Activated CD4-positive, alpha-beta memory T cell treated with anti-CD3 and anti-CD28 coated beads, Interleukin-2, amount 10 ng/mL, durations not matched to agents 7 days and 5 days (primary cell): ENCODE data around the gene BTK. TPM values are rescaled to one million over a fixed set of nuclear protein-coding genes. Genes with fewer than 3 reads are reported as not detected.

Experiments
- CTCF ChIA-PET: fragments of 350-600 bp; sonication (Branson Sonifier 250); formaldehyde crosslinking; loops from one replicate; lab custom pipeline; 2021; ENCODE audit warnings: antibody characterized with exemption, inconsistent platforms; lab: Charles Lee
- POLR2A ChIA-PET: fragments of 350-600 bp; sonication (Branson Sonifier 250); formaldehyde crosslinking; loops from one replicate; lab custom pipeline; 2021; ENCODE audit warnings: antibody characterized with exemption; lab: Charles Lee
- DNase-seq: peaks from one replicate; pipeline ENCODE4 v3.0.0-alpha.2; 2020
- H3K27ac Mint-ChIP-seq: one replicate; pipeline ENCODE4 v1.8.0; 2021; ENCODE audit warnings: mild to moderate bottlenecking, mixed read lengths
- H3K27me3 Mint-ChIP-seq: one replicate; pipeline ENCODE4 v1.8.0; 2021; ENCODE audit warnings: mixed read lengths
- H3K36me3 Mint-ChIP-seq: one replicate; pipeline ENCODE4 v1.8.0; 2021; ENCODE audit warnings: low read depth, mixed read lengths
- H3K4me1 Mint-ChIP-seq: one replicate; pipeline ENCODE4 v1.8.0; 2021; ENCODE audit warnings: mixed read lengths
- H3K4me3 Mint-ChIP-seq: one replicate; pipeline ENCODE4 v1.8.0; 2021; ENCODE audit warnings: mild to moderate bottlenecking, mixed read lengths
- H3K9me3 Mint-ChIP-seq: one replicate; pipeline ENCODE4 v1.8.0; 2021; ENCODE audit warnings: mixed read lengths
- total RNA-seq, 2 experiments: library from RNA; stranded (reverse); gene quantifications; one replicate each; pipeline ENCODE4 v1.2.3, GENCODE V29; 2021

BTK gene
- total RNA-seq, 2 experiments from 2014 or later, result 0.10 TPM; not detected in 1

GRCh38 chrX:101390664-101391525, 4.9 kb upstream of the BTK start, which contains the start of gene RPL36A:
Gene RPL36A (plus strand): TSS chrX:101391011. CDS start chrX:101391044, 33 bp downstream.
- peak; percentile 83 for DNase-seq
- ChIA-PET CTCF (interaction anchor here (1.0 to 2.3 kb wide), 12 partner anchors 9 to 231 kb away, joined by 3 to 13 read pairs (median 4); partner anchors contain the start of genes GLA and TIMM8A), POLR2A (interaction anchor here (0.5 to 4.0 kb wide), 13 partner anchors 9 to 541 kb away, joined by 3 to 34 read pairs (median 7); partner anchors contain the start of genes GLA, HNRNPH2, TIMM8A and ZMAT1)
- H3K36me3 Mint-ChIP-seq, result peaks cover 44% of the 10 kb centered on the region
- no peaks in the 10 kb centered on the region for H3K9me3 Mint-ChIP-seq
- peak within 1 kb of the TSS; percentile 96 for H3K4me3 Mint-ChIP-seq
- H3K27ac Mint-ChIP-seq, result peak within 1 kb of the TSS; percentile 81
- H3K27me3 Mint-ChIP-seq, result no peaks in the 10 kb centered on the region
- peaks cover 32% of the 10 kb centered on the region for H3K4me1 Mint-ChIP-seq

- Mint-ChIP-seq H3K9me3 (no peaks in the 10 kb centered on the region), H3K4me1 (peaks cover 20% of the 10 kb centered on the region), H3K27ac (no peak overlapping the region), H3K4me3 (no peak overlapping the region), H3K36me3 (peaks cover 28% of the 10 kb centered on the region), H3K27me3 (no peaks in the 10 kb centered on the region)
- ChIA-PET CTCF (no interaction called here), POLR2A (interaction anchor here (4.0 kb wide), 1 partner anchor 40 kb away, joined by 34 read pairs; the partner anchor contains the start of gene TIMM8A)
- DNase-seq, result no peak
Observed at GRCh38 chrX:101388604-101389003, 2.6 kb upstream of the BTK start.

DNA sequence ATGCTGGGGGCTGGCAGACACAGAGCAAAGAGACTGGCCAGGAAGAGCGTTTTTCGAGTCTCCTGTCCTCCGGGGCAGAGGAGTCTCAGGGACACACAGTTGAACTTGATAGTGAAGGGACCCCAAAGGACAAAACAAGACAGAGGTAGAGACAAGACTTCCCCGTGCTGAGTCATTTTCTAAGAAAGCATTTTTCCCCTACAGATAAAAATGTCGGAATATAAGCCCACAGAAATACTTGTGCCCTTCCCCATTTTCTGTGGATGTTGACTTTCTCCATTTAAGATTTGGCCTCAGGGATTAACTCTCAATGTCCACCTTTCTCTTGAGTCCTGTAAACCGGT, 523 bp upstream of the BTK start:
- Mint-ChIP-seq H3K36me3 (peaks cover 7% of the 10 kb centered on the region), H3K27me3 (no peaks in the 10 kb centered on the region), H3K4me3 (no peak overlapping the region), H3K27ac (no peak overlapping the region), H3K4me1 (peaks cover 5% of the 10 kb centered on the region), H3K9me3 (no peaks in the 10 kb centered on the region)
- DNase-seq, result no peak
- POLR2A ChIA-PET, result no interaction called here
- CTCF ChIA-PET, result no interaction called here

- no peaks in the 10 kb centered on the region for H3K9me3 Mint-ChIP-seq
- CTCF ChIA-PET, result interaction anchor here (0.5 kb wide), 1 partner anchor 411 kb away, joined by 4 read pairs; no protein-coding TSS in a partner anchor
- POLR2A ChIA-PET, result no interaction called here
- no peaks in the 10 kb centered on the region for H3K27me3 Mint-ChIP-seq
- no peak overlapping the region for H3K4me3 Mint-ChIP-seq
- H3K36me3 Mint-ChIP-seq, result no peaks in the 10 kb centered on the region
- H3K4me1 Mint-ChIP-seq, result no peaks in the 10 kb centered on the region
- no peak overlapping the region for H3K27ac Mint-ChIP-seq
- no peak for DNase-seq
Observed at GRCh38 chrX:101385026-101385684, 836 bp downstream of the BTK start.

DNA sequence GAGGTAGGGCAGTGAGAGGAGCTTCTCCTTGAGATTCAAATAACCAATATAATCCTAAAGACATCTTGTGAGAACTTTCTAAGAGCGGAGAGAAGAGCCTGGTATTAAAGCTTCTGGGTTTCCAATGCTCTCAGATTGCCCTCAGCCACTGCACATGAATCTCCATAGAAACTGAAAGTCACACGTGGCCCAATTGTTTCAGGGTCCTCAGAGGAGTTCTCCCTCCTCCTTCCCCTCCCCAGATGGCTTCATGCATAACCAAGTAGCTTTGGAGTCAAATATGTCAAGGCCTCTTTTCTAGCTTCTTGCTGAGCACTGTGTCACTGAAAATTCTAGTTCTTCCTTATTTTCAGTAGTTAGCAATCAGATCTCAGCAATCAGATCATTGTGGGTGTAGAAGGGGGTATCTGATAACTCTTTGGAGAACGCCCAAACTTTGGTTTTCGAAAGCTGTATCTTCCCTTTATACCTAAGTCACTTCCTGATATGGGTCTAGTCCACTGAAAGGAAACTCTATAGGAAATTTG, 2.2 kb downstream of the BTK start:
- ChIA-PET CTCF (no interaction called here), POLR2A (interaction anchor here (1.3 kb wide), 1 partner anchor 34 kb away, joined by 3 read pairs; no protein-coding TSS in a partner anchor)
- H3K27ac Mint-ChIP-seq, result no peak overlapping the region
- no peak for DNase-seq
- H3K36me3 Mint-ChIP-seq, result no peaks in the 10 kb centered on the region
- no peaks in the 10 kb centered on the region for H3K9me3 Mint-ChIP-seq
- no peaks in the 10 kb centered on the region for H3K4me1 Mint-ChIP-seq
- no peak overlapping the region for H3K4me3 Mint-ChIP-seq
- H3K27me3 Mint-ChIP-seq, result no peaks in the 10 kb centered on the region

DNA sequence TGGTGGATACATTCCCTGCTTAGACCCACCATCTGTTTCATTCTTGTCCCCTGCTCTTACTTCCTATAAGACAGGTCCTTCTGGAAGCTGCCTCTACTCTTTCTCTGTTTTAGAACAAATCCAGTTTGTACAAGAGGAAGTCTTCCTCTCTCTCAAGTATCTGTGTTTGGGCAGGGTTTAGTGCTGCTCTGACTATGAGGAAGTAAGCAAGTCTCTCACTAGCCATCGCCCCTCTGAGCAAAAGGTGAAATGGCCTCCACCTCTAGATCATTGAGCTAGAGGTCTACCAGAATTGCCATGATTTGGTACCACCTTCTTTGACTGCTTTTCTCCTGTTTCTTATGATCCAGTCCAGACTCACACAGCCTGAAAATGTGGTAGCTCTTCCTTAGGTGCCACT, 8.4 kb downstream of the BTK start:
- H3K4me3 Mint-ChIP-seq, result no peak overlapping the region
- POLR2A ChIA-PET, result no interaction called here
- no peak overlapping the region for H3K27ac Mint-ChIP-seq
- no peaks in the 10 kb centered on the region for H3K9me3 Mint-ChIP-seq
- CTCF ChIA-PET, result interaction anchor here (0.8 kb wide), 1 partner anchor 13 kb away, joined by 3 read pairs; the partner anchor contains the start of gene RPL36A
- no peak for DNase-seq
- H3K27me3 Mint-ChIP-seq, result no peaks in the 10 kb centered on the region
- H3K4me1 Mint-ChIP-seq, result no peaks in the 10 kb centered on the region
- H3K36me3 Mint-ChIP-seq, result no peaks in the 10 kb centered on the region

DNA sequence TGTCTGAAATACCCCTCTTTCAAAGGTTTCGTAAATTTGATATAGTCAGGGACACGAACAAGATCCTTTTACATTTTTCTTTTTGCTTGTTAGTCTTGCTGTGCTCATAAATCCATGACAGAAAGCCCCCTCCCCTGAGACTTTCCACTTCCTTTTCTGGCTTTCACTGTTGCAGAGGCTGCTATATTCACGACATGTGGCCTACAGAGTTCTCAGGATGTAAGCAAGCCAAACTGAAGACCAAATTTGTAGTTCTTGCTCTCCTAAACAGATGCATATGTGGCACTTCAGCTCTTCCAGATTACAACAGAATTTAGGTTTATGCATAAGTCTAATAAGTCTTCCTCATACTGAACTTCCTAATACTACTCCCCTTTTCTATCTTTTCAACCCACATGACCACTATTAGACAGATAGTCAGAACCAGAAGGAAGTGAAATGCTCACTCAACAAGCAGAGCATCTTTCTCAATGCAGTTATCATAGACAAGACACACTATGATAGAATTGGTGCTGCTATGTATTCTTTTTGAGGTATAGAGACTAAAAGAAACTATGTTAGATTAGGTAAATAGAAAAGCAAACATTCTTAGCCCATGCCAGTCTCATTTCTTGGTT, 15.0 kb downstream of the BTK start:
- CTCF ChIA-PET, result no interaction called here
- H3K9me3 Mint-ChIP-seq, result no peaks in the 10 kb centered on the region
- H3K36me3 Mint-ChIP-seq, result no peaks in the 10 kb centered on the region
- no peaks in the 10 kb centered on the region for H3K27me3 Mint-ChIP-seq
- POLR2A ChIA-PET, result no interaction called here
- H3K27ac Mint-ChIP-seq, result no peak overlapping the region
- H3K4me3 Mint-ChIP-seq, result no peak overlapping the region
- H3K4me1 Mint-ChIP-seq, result no peaks in the 10 kb centered on the region
- DNase-seq, result no peak

DNA sequence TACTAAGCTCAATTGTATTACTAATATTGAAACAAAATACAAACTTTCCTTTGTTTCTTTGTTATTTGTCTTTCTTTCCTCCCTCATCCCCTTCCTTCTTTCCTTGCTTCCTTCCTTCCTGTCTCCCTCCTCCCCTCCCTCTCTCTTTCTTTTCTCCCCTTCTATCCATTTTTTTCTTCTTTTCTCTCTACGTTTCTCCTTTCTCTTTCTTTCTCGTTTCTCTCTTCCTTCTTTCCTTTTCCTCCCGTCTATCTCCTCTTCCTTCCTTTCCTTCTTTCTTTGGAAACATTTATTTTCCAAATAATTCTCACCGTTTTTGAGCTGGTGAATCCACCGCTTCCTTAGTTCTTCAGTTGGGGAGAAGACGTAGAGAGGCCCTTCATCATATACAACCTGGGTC, 16.3 kb downstream of the BTK start:
- H3K27ac Mint-ChIP-seq, result no peak overlapping the region
- no peak for DNase-seq
- no peaks in the 10 kb centered on the region for H3K27me3 Mint-ChIP-seq
- CTCF ChIA-PET, result no interaction called here
- H3K4me3 Mint-ChIP-seq, result no peak overlapping the region
- no peaks in the 10 kb centered on the region for H3K4me1 Mint-ChIP-seq
- POLR2A ChIA-PET, result no interaction called here
- H3K36me3 Mint-ChIP-seq, result no peaks in the 10 kb centered on the region
- H3K9me3 Mint-ChIP-seq, result no peaks in the 10 kb centered on the region

- H3K27me3 Mint-ChIP-seq, result no peaks in the 10 kb centered on the region
- ChIA-PET CTCF (no interaction called here), POLR2A (no interaction called here)
- no peaks in the 10 kb centered on the region for H3K9me3 Mint-ChIP-seq
- DNase-seq, result no peak
- H3K36me3 Mint-ChIP-seq, result no peaks in the 10 kb centered on the region
- H3K4me3 Mint-ChIP-seq, result no peak overlapping the region
- H3K27ac Mint-ChIP-seq, result no peak overlapping the region
- H3K4me1 Mint-ChIP-seq, result no peaks in the 10 kb centered on the region
Observed at GRCh38 chrX:101368800-101369199, 17.2 kb downstream of the BTK start.

GRCh38 chrX:101365301-101365795, 20.6 kb downstream of the BTK start:
- Mint-ChIP-seq H3K27ac (no peak overlapping the region), H3K9me3 (no peaks in the 10 kb centered on the region), H3K36me3 (no peaks in the 10 kb centered on the region), H3K27me3 (no peaks in the 10 kb centered on the region), H3K4me3 (no peak overlapping the region), H3K4me1 (no peaks in the 10 kb centered on the region)
- CTCF ChIA-PET, result no interaction called here
- POLR2A ChIA-PET, result interaction anchor here (0.7 kb wide), 1 partner anchor 25 kb away, joined by 3 read pairs; no protein-coding TSS in a partner anchor
- DNase-seq, result no peak

- DNase-seq, result no peak
- Mint-ChIP-seq H3K27ac (no peak overlapping the region), H3K9me3 (no peaks in the 10 kb centered on the region), H3K36me3 (no peaks in the 10 kb centered on the region), H3K4me1 (peaks cover 2% of the 10 kb centered on the region), H3K4me3 (no peak overlapping the region), H3K27me3 (peaks cover 1% of the 10 kb centered on the region)
- CTCF ChIA-PET, result no interaction called here
- POLR2A ChIA-PET, result no interaction called here
Observed at GRCh38 chrX:101362757-101363156, 23.2 kb downstream of the BTK start.

- peaks cover 4% of the 10 kb centered on the region for H3K4me1 Mint-ChIP-seq
- no peak overlapping the region for H3K4me3 Mint-ChIP-seq
- POLR2A ChIA-PET, result no interaction called here
- H3K9me3 Mint-ChIP-seq, result no peaks in the 10 kb centered on the region
- CTCF ChIA-PET, result no interaction called here
- no peak overlapping the region for H3K27ac Mint-ChIP-seq
- H3K27me3 Mint-ChIP-seq, result peaks cover 1% of the 10 kb centered on the region
- no peak for DNase-seq
- no peaks in the 10 kb centered on the region for H3K36me3 Mint-ChIP-seq
Observed at GRCh38 chrX:101362116-101362515, 23.9 kb downstream of the BTK start.
